ENCODE measurements around the gene FAM234A.

FAM234A gene

GRCh38 chr16:290681-291405 is 56.2 kb downstream of the FAM234A start:
- no peak overlapping the region for H3K27ac ChIP-seq (ENCODE audit: low read depth, low read length)
- no peak overlapping the region for H3K4me3 ChIP-seq (ENCODE audit: low read depth, low read length)
- H3K9me3 ChIP-seq (ENCODE audit: control insufficient read depth, insufficient read depth, low read length), result no peaks in the 10 kb centered on the region
- H3K9ac ChIP-seq (ENCODE audit: low read depth, low read length), result no peak overlapping the region
- H3K27me3 ChIP-seq (ENCODE audit: control insufficient read depth, insufficient read depth, low read length), result no peaks in the 10 kb centered on the region
- no peaks in the 10 kb centered on the region for H3K4me1 ChIP-seq (ENCODE audit: control insufficient read depth, insufficient read depth, low read length)
- peaks cover 59% of the 10 kb centered on the region for H3K36me3 ChIP-seq (ENCODE audit: control insufficient read depth, insufficient read depth, low read length)

DNA sequence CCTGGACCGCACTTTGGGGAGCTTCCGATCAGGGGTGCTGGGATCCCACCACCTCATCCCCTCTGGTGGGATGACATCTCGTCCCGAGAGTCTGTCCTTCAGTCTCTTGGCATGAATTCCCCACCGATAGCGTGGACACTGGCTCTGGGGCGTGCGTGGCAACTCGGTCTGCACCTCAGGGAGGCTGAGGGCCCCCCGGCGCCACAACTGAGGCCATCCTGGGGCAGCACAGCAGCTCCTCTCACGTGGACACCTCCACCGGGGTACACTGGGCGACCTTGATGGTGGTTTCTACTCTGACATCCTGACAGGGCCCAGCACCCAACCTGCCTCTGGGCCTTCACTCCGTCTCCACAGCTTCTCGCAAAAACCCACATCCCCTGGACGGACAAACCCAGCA is 56.9 kb downstream of the FAM234A start:
- no peak overlapping the region for H3K4me3 ChIP-seq (ENCODE audit: low read depth, low read length)
- H3K9me3 ChIP-seq (ENCODE audit: control insufficient read depth, insufficient read depth, low read length), result no peaks in the 10 kb centered on the region
- H3K9ac ChIP-seq (ENCODE audit: low read depth, low read length), result no peak overlapping the region
- H3K36me3 ChIP-seq (ENCODE audit: control insufficient read depth, insufficient read depth, low read length), result peaks cover 59% of the 10 kb centered on the region
- H3K27ac ChIP-seq (ENCODE audit: low read depth, low read length), result no peak overlapping the region
- H3K4me1 ChIP-seq (ENCODE audit: control insufficient read depth, insufficient read depth, low read length), result no peaks in the 10 kb centered on the region
- H3K27me3 ChIP-seq (ENCODE audit: control insufficient read depth, insufficient read depth, low read length), result no peaks in the 10 kb centered on the region

- Histone ChIP-seq H3K9me3 (ENCODE audit: control insufficient read depth, insufficient read depth, low read length) (no peaks in the 10 kb centered on the region), H3K4me3 (ENCODE audit: low read depth, low read length) (no peak overlapping the region), H3K36me3 (ENCODE audit: control insufficient read depth, insufficient read depth, low read length) (peaks cover 66% of the 10 kb centered on the region), H3K4me1 (ENCODE audit: control insufficient read depth, insufficient read depth, low read length) (no peaks in the 10 kb centered on the region), H3K9ac (ENCODE audit: low read depth, low read length) (no peak overlapping the region), H3K27ac (ENCODE audit: low read depth, low read length) (no peak overlapping the region), H3K27me3 (ENCODE audit: control insufficient read depth, insufficient read depth, low read length) (no peaks in the 10 kb centered on the region)
Observed at GRCh38 chr16:293043-293775, 58.6 kb downstream of the FAM234A start.

GRCh38 chr16:296276-296675 is 61.7 kb downstream of the FAM234A start:
- H3K4me3 ChIP-seq (ENCODE audit: low read depth, low read length), result no peak overlapping the region
- H3K36me3 ChIP-seq (ENCODE audit: control insufficient read depth, insufficient read depth, low read length), result peaks cover 49% of the 10 kb centered on the region
- no peaks in the 10 kb centered on the region for H3K4me1 ChIP-seq (ENCODE audit: control insufficient read depth, insufficient read depth, low read length)
- H3K27ac ChIP-seq (ENCODE audit: low read depth, low read length), result no peak overlapping the region
- H3K27me3 ChIP-seq (ENCODE audit: control insufficient read depth, insufficient read depth, low read length), result no peaks in the 10 kb centered on the region
- H3K9me3 ChIP-seq (ENCODE audit: control insufficient read depth, insufficient read depth, low read length), result no peaks in the 10 kb centered on the region
- H3K9ac ChIP-seq (ENCODE audit: low read depth, low read length), result no peak overlapping the region

GRCh38 chr16:296806-297510 is 62.3 kb downstream of the FAM234A start:
- Histone ChIP-seq H3K9me3 (ENCODE audit: control insufficient read depth, insufficient read depth, low read length) (no peaks in the 10 kb centered on the region), H3K4me3 (ENCODE audit: low read depth, low read length) (no peak overlapping the region), H3K27me3 (ENCODE audit: control insufficient read depth, insufficient read depth, low read length) (no peaks in the 10 kb centered on the region), H3K4me1 (ENCODE audit: control insufficient read depth, insufficient read depth, low read length) (no peaks in the 10 kb centered on the region), H3K9ac (ENCODE audit: low read depth, low read length) (no peak overlapping the region), H3K36me3 (ENCODE audit: control insufficient read depth, insufficient read depth, low read length) (peaks cover 43% of the 10 kb centered on the region), H3K27ac (ENCODE audit: low read depth, low read length) (no peak overlapping the region)

GRCh38 chr16:297832-298231 is 63.2 kb downstream of the FAM234A start:
- Histone ChIP-seq H3K4me3 (ENCODE audit: low read depth, low read length) (no peak overlapping the region), H3K4me1 (ENCODE audit: control insufficient read depth, insufficient read depth, low read length) (no peaks in the 10 kb centered on the region), H3K36me3 (ENCODE audit: control insufficient read depth, insufficient read depth, low read length) (peaks cover 44% of the 10 kb centered on the region), H3K27me3 (ENCODE audit: control insufficient read depth, insufficient read depth, low read length) (no peaks in the 10 kb centered on the region), H3K9ac (ENCODE audit: low read depth, low read length) (no peak overlapping the region), H3K9me3 (ENCODE audit: control insufficient read depth, insufficient read depth, low read length) (no peaks in the 10 kb centered on the region), H3K27ac (ENCODE audit: low read depth, low read length) (no peak overlapping the region)

GRCh38 chr16:301235-301634 is 66.6 kb downstream of the FAM234A start:
- Histone ChIP-seq H3K9me3 (ENCODE audit: control insufficient read depth, insufficient read depth, low read length) (no peaks in the 10 kb centered on the region), H3K4me1 (ENCODE audit: control insufficient read depth, insufficient read depth, low read length) (no peaks in the 10 kb centered on the region), H3K27me3 (ENCODE audit: control insufficient read depth, insufficient read depth, low read length) (no peaks in the 10 kb centered on the region), H3K36me3 (ENCODE audit: control insufficient read depth, insufficient read depth, low read length) (peaks cover 51% of the 10 kb centered on the region), H3K4me3 (ENCODE audit: low read depth, low read length) (no peak overlapping the region), H3K27ac (ENCODE audit: low read depth, low read length) (no peak overlapping the region), H3K9ac (ENCODE audit: low read depth, low read length) (no peak overlapping the region)

- Histone ChIP-seq H3K27me3 (ENCODE audit: control insufficient read depth, insufficient read depth, low read length) (no peaks in the 10 kb centered on the region), H3K9ac (ENCODE audit: low read depth, low read length) (no peak overlapping the region), H3K9me3 (ENCODE audit: control insufficient read depth, insufficient read depth, low read length) (no peaks in the 10 kb centered on the region), H3K27ac (ENCODE audit: low read depth, low read length) (no peak overlapping the region), H3K4me3 (ENCODE audit: low read depth, low read length) (no peak overlapping the region), H3K4me1 (ENCODE audit: control insufficient read depth, insufficient read depth, low read length) (no peaks in the 10 kb centered on the region), H3K36me3 (ENCODE audit: control insufficient read depth, insufficient read depth, low read length) (peaks cover 51% of the 10 kb centered on the region)
Observed at GRCh38 chr16:301950-302349, 67.3 kb downstream of the FAM234A start.

DNA sequence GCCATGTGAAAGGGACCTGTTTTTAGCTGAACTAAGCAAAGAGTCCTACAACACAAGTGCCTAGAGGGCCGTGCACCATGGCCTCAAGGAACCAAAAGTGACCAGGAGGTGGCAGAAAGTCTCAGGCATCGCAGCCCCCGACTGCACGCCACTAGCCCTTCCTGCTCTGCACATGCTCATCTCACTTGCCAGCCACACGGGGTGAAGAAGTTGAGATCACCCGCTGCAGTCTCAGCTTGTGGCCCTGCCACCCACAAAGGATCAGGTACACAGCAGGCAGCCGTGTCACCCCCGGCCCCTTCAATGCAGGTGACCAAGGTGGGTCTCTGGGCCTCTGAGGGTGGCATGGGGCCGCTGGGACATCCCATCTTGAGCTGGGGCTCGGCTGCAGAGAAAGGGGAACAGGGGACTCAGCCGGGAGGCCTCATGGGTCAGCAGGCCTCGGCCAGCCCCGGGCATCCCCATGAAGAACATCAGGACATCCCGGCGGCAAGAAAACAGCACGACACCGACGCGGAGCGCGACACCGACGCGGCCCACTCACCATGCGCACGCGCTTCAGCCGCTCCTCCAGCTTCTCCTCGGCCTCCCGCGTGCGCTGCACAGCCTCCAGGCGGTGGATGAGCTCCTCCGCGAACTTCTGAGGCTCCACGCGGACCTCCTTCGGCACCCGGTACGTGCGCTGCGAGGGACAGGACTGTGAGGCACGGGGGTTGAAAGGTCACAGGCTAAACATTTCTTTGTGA is 69.3 kb downstream of the FAM234A start:
- no peak overlapping the region for H3K9ac ChIP-seq (ENCODE audit: low read depth, low read length)
- H3K4me3 ChIP-seq (ENCODE audit: low read depth, low read length), result no peak overlapping the region
- H3K36me3 ChIP-seq (ENCODE audit: control insufficient read depth, insufficient read depth, low read length), result peaks cover 55% of the 10 kb centered on the region
- no peaks in the 10 kb centered on the region for H3K4me1 ChIP-seq (ENCODE audit: control insufficient read depth, insufficient read depth, low read length)
- no peaks in the 10 kb centered on the region for H3K27me3 ChIP-seq (ENCODE audit: control insufficient read depth, insufficient read depth, low read length)
- no peak overlapping the region for H3K27ac ChIP-seq (ENCODE audit: low read depth, low read length)
- H3K9me3 ChIP-seq (ENCODE audit: control insufficient read depth, insufficient read depth, low read length), result no peaks in the 10 kb centered on the region

DNA sequence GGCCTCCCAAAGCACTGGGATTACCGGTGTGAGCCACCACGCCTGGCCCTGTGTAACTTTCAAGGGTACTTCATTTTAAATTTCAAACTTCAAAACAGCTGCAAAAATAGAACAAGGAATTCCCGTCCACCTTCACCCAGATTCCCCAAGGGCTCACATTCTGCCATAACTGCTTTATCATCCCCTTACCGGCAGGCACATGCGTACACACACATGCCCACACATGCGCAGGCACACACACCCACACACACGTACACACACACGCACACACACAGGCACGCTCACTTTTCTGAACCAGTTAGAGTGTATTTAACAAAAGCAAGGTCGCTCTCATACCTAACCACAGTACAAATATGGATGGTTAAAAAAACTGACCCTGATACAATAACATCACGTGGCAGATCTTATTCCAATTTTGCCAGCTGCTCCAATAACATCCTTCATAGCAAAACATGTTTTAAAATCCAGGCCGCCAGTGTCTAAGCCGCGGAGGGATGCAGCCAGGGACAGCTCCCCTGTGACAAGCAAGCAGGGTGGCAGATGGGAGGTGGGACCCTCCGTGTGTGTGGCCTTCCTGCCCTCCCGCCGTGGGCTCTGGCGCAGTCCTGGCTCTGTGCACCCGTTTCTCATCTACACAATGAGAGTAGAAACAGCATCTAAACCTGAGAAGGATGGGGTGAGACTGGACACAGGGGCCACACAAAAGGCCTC is 71.5 kb downstream of the FAM234A start:
- Histone ChIP-seq H3K9ac (ENCODE audit: low read depth, low read length) (no peak overlapping the region), H3K36me3 (ENCODE audit: control insufficient read depth, insufficient read depth, low read length) (peaks cover 60% of the 10 kb centered on the region), H3K9me3 (ENCODE audit: control insufficient read depth, insufficient read depth, low read length) (no peaks in the 10 kb centered on the region), H3K4me3 (ENCODE audit: low read depth, low read length) (no peak overlapping the region), H3K4me1 (ENCODE audit: control insufficient read depth, insufficient read depth, low read length) (no peaks in the 10 kb centered on the region), H3K27ac (ENCODE audit: low read depth, low read length) (no peak overlapping the region), H3K27me3 (ENCODE audit: control insufficient read depth, insufficient read depth, low read length) (no peaks in the 10 kb centered on the region)
